BE2C (cell line): ENCODE measurements around the gene SOD3.

Experiments used
- DNase-seq: peaks from one replicate; pipeline ENCODE4 v3.0.0-alpha.2; 2020
- H3K27me3 ChIP-seq: fragments of 250-450 bp; sonication (Bioruptor Pico); 2 replicates; pipeline ENCODE4 v1.5.1; 2020; ENCODE audit warnings: mild to moderate bottlenecking
- H3K36me3 ChIP-seq: fragments of 250-450 bp; sonication (Bioruptor Pico); 2 replicates; pipeline ENCODE4 v1.5.1; 2020; ENCODE audit warnings: mild to moderate bottlenecking
- H3K4me1 ChIP-seq: fragments of 250-450 bp; sonication (Bioruptor Pico); 2 replicates; pipeline ENCODE4 v1.5.1; 2020
- H3K4me3 ChIP-seq: 2 replicates; pipeline ENCODE4 v1.5.1; 2011; ENCODE audit warnings: low read depth, low read length
- H3K9me3 ChIP-seq: fragments of 250-450 bp; sonication (Bioruptor Pico); 2 replicates; pipeline ENCODE4 v1.5.1; 2020
- TF ChIP-seq, protein P1 (sequence below): IDR thresholded peaks from 2 replicates; pipeline ENCODE4 v1.5.1; 2012; ENCODE audit warnings: mild to moderate bottlenecking, low read depth, low read length

SOD3 gene

DNA sequence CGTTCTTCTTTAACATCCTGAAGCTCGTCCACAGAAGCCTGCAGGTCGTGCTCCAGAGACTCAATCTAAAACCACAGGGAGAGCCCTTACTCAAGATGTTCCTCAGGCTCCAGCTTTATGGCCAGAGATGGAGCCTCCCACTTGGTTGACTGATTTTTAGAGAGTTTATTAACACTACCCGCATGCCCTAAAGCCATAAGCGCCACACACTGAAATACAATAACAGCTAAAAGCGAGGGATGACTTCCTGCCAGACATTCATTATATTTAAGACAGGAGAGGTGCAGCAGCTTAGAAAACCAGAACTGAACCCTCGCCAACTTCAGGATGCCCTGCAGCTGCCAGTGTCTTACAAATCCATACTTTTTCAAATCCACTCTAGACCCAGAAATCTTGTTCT, 42.0 kb downstream of the SOD3 start:
- no peak overlapping the region for H3K4me3 ChIP-seq
- TF ChIP-seq, protein P1, sequence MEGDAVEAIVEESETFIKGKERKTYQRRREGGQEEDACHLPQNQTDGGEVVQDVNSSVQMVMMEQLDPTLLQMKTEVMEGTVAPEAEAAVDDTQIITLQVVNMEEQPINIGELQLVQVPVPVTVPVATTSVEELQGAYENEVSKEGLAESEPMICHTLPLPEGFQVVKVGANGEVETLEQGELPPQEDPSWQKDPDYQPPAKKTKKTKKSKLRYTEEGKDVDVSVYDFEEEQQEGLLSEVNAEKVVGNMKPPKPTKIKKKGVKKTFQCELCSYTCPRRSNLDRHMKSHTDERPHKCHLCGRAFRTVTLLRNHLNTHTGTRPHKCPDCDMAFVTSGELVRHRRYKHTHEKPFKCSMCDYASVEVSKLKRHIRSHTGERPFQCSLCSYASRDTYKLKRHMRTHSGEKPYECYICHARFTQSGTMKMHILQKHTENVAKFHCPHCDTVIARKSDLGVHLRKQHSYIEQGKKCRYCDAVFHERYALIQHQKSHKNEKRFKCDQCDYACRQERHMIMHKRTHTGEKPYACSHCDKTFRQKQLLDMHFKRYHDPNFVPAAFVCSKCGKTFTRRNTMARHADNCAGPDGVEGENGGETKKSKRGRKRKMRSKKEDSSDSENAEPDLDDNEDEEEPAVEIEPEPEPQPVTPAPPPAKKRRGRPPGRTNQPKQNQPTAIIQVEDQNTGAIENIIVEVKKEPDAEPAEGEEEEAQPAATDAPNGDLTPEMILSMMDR, result no peak
- no peaks in the 10 kb centered on the region for H3K36me3 ChIP-seq
- H3K4me1 ChIP-seq, result no peaks in the 10 kb centered on the region
- H3K27me3 ChIP-seq, result no peaks in the 10 kb centered on the region
- no peak for DNase-seq
- H3K9me3 ChIP-seq, result no peaks in the 10 kb centered on the region

DNA sequence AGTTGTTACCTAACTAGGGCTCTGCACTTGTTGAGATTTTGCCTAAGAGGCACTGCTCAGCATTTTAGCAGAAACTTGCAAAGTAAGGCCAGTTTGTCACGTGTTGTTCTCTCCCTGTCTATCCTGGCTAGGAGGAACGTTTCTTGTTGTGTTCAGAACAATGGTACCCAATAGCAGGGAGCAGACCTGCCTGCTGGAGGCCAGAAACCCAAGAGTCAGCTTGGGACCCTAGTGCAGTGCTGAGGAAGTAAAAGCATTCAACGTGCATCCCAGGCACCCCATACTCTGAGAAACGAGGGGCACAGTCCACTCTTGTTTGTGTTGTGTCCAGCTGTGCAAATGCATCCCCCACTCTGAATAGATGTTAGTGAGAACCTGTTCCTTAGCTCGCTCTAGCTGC, 42.4 kb downstream of the SOD3 start:
- no peaks in the 10 kb centered on the region for H3K36me3 ChIP-seq
- H3K27me3 ChIP-seq, result no peaks in the 10 kb centered on the region
- no peak for DNase-seq
- H3K9me3 ChIP-seq, result no peaks in the 10 kb centered on the region
- no peak overlapping the region for H3K4me3 ChIP-seq
- H3K4me1 ChIP-seq, result no peaks in the 10 kb centered on the region
- TF ChIP-seq, protein P1, result no peak

DNA sequence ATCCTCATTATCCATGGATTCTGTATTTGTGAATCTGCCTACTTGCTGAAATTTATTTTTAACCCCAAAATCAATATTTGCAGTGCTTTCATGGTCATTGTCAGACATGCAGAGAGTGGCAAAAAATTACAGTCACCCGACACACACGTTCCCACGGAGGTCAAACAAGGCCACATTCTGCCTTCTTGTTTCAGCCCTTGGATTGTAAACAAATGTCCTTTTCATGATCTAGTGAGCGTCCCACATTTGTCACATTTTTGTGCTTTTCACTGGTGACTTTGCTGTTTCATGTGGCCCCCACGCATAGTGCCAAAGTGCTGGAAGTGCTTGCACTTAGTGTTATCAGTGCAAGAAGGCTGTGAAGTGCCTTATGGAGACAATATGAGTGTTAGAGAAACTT, 45.0 kb downstream of the SOD3 start:
- Histone ChIP-seq H3K27me3 (no peaks in the 10 kb centered on the region), H3K36me3 (no peaks in the 10 kb centered on the region), H3K9me3 (no peaks in the 10 kb centered on the region), H3K4me3 (no peak overlapping the region), H3K4me1 (no peaks in the 10 kb centered on the region)
- TF ChIP-seq, protein P1, result no peak
- DNase-seq, result no peak

DNA sequence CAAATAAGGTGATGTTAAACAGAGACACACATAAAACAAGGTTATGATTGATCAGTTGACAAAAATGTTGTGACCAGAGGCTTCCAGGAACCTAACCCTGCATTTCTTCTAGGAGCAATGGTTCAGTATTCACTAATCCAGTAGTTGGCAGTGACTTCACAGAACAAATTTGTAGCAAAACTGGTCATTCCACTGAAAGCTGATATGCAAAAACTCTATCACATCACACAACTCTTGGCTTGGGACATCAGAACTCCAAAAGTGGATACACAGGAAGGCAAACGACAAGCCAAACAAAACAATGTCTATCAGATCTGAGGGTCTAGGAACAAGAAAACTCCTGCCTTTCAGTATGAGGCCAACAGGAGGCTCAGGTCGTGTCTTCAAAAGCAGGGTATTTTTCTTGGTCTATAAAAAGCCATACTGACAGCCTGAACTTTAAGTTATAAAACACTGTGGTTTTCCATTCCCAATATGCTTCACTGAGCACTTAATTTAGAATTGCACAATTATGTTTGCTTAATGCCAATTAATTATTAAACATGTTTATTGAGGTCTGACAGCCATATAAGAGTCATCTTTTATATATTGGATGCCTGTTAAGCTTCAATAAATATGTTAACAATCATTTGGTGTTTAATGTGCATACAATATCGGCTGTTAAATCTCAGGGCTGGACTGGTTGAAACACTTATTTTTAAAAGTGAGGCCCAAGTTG, 45.6 kb downstream of the SOD3 start:
- H3K9me3 ChIP-seq, result no peaks in the 10 kb centered on the region
- no peak overlapping the region for H3K4me3 ChIP-seq
- H3K36me3 ChIP-seq, result no peaks in the 10 kb centered on the region
- no peak for DNase-seq
- TF ChIP-seq, protein P1, result no peak
- H3K27me3 ChIP-seq, result no peaks in the 10 kb centered on the region
- no peaks in the 10 kb centered on the region for H3K4me1 ChIP-seq

DNA sequence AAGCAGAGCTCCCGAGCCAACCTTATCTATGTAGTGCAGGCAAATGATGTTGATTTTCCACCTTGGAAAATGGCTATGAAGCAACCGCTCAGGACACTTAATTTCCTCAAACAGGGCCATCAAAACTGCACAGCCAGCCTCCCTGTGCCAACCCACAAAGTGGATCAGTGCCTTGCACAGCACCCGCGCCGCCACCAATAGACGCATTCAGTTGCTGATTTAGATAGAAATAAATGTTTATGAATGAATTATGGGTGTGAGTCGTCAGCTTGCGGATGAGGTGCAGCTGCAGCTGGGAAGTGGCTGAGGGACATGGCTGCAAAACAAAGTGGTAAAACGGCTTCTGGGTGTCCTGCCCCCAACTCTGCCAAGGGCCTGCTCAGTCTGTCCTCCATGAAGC, 47.0 kb downstream of the SOD3 start:
- Histone ChIP-seq H3K9me3 (no peaks in the 10 kb centered on the region), H3K4me3 (no peak overlapping the region), H3K36me3 (no peaks in the 10 kb centered on the region), H3K4me1 (no peaks in the 10 kb centered on the region), H3K27me3 (no peaks in the 10 kb centered on the region)
- DNase-seq, result no peak
- TF ChIP-seq, protein P1, result no peak

DNA sequence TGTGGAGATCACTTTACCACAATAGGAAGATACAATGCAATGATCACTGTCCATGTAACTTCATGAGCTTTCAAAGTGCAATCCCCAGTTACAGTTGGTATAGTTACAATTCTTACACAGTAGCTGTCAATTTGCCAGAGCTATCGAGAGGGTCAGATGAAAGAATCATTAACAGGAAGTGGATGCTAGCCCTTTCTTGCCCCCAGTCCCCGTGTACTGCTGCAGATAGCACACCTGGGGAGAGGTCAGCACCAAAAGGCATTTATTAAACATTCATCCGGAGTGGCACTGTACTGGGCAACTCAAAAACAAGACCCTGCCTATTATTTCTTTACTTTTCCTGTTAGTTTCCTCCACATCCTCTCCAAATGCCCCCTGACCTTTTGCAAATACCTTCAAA, 47.7 kb downstream of the SOD3 start:
- no peaks in the 10 kb centered on the region for H3K27me3 ChIP-seq
- TF ChIP-seq, protein P1, result no peak
- no peaks in the 10 kb centered on the region for H3K9me3 ChIP-seq
- no peak for DNase-seq
- no peak overlapping the region for H3K4me3 ChIP-seq
- no peaks in the 10 kb centered on the region for H3K36me3 ChIP-seq
- H3K4me1 ChIP-seq, result no peaks in the 10 kb centered on the region
